AG04449 (cell line): ENCODE results near the gene SMU1.
"Not testable (repeated sequence)": the region's sequence is repeated elsewhere in the genome, so short reads cannot be mapped to it uniquely, and the experiment has no call there.

ENCODE experiments used
- CTCF ChIA-PET: fragments of 350-600 bp; formaldehyde crosslinking; extraction: SDS; loops from one replicate; lab custom pipeline; 2021; ENCODE audit warnings: antibody characterized with exemption; lab: Yijun Ruan, JAX
- POLR2A ChIA-PET: fragments of 400-600, 350-600 bp; formaldehyde crosslinking; extraction: SDS; loops from one replicate; lab custom pipeline; 2020; ENCODE audit warnings: antibody characterized with exemption, inconsistent platforms; lab: Yijun Ruan, JAX
- DNase-seq: peaks from one replicate; pipeline ENCODE4 v3.0.0-alpha.2; 2010; ENCODE audit warnings: low read depth, low spot score
- H3K4me3 ChIP-seq: 2 replicates; pipeline ENCODE4 v1.5.1; 2011; ENCODE audit warnings: low read depth, mild to moderate bottlenecking, control low read depth, low read length
- CTCF ChIP-seq: IDR thresholded peaks from one replicate; pipeline ENCODE4 v1.5.1; 2011; ENCODE audit warnings: mild to moderate bottlenecking, moderate library complexity, low read length, control low read depth, inconsistent platforms; ENCODE audit not compliant: insufficient read depth; ENCODE audit errors: missing control alignments

SMU1 gene

DNA sequence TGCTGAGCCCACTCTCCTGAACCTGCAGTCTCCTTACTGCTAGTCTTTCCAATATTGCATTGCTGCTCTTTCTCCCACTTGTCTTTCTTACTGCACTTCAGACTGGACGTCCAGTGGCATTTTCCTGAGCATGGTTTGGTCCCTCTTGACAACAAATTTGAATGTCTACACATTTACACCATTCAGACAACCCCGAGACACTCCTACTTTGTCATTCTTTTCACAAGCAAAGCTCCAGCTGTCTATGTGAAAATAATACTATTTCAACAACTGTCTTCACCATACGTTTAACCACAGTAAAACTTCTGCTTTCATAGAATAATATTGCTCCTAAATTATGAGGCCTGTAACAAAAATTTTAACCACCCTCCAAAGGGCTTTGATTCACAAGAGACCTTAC is 64.6 kb downstream of the SMU1 start:
- DNase-seq: no peak
- POLR2A ChIA-PET: interaction anchor here (3.6 kb wide), 1 partner anchor 13 kb away, joined by 27 read pairs; the partner anchor contains the start of gene DNAJA1
- H3K4me3 ChIP-seq: no peak overlapping the region
- CTCF ChIA-PET: no interaction called here
- TF ChIP-seq CTCF: no peak

- TF ChIP-seq CTCF: no peak
- no peak for DNase-seq
- CTCF ChIA-PET: no interaction called here
- POLR2A ChIA-PET: no interaction called here
- no peak overlapping the region for H3K4me3 ChIP-seq
Measured at GRCh38 chr9:33007755-33008154, 68.7 kb downstream of the SMU1 start.

DNA sequence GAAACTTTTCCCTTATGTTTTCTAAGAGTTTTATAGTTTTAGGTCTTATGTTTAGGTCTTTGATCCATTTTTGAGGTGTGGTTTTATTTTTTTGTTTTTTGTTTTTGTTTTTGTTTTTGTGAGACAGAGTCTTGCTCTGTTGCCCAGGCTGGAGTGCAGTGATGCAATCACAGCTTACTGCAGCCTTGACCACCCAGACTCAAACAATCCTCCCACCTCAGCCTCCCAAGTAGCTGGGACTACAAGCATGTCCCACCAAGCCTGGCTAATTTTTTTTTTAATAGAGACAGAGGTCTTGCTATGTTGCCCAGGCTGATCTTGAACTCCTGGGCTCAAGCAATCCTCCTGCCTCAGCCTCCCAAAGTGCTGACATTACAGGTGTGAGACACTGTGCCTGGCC is 71.1 kb downstream of the SMU1 start:
- DNase-seq, H3K4me3 ChIP-seq, CTCF ChIA-PET, POLR2A ChIA-PET: not testable (repeated sequence)

- DNase-seq: not testable (repeated sequence)
- peak overlapping the region; percentile 99 for H3K4me3 ChIP-seq
- ChIA-PET POLR2A (interaction anchor here (0.6 to 2.3 kb wide), 2 partner anchors 24 to 540 kb away, joined by 3 to 21 read pairs; partner anchors contain the start of gene DNAJA1), CTCF (interaction anchor here (1.0 to 1.2 kb wide), 2 partner anchors 419 to 622 kb away, joined by 4 to 6 read pairs; no protein-coding TSS in a partner anchor)
Measured at GRCh38 chr9:33000682-33001055, 75.8 kb downstream of the SMU1 start.

- no peak for DNase-seq
- no peak overlapping the region for H3K4me3 ChIP-seq
- ChIA-PET CTCF (interaction anchor here (0.6 to 1.0 kb wide), 3 partner anchors 411 to 417 kb away, joined by 3 to 4 read pairs (median 3); no protein-coding TSS in a partner anchor), POLR2A (interaction anchor here (0.6 kb wide), 1 partner anchor 580 kb away, joined by 3 read pairs; no protein-coding TSS in a partner anchor)
- TF ChIP-seq CTCF: no peak
Measured at GRCh38 chr9:32992595-32993238, 83.8 kb downstream of the SMU1 start.

- ChIA-PET POLR2A (no interaction called here), CTCF (interaction anchor here (0.6 to 1.0 kb wide), 3 partner anchors 410 to 417 kb away, joined by 3 to 4 read pairs (median 3); no protein-coding TSS in a partner anchor)
- TF ChIP-seq CTCF: no peak
- DNase-seq: no peak
- H3K4me3 ChIP-seq: no peak overlapping the region
Measured at GRCh38 chr9:32991897-32992594, 84.4 kb downstream of the SMU1 start.
